Inferior parietal cortex (tissue), 1 donor: ENCODE results near the gene DCPS.

ENCODE experiments used
- DNase-seq: peaks from one replicate; pipeline ENCODE4 v3.0.0-alpha.2; 2016; ENCODE audit errors: extremely low spot score

DCPS gene

GRCh38 chr11:126328444-126328843, 24.6 kb downstream of the DCPS start:
- no peak for DNase-seq

DNA sequence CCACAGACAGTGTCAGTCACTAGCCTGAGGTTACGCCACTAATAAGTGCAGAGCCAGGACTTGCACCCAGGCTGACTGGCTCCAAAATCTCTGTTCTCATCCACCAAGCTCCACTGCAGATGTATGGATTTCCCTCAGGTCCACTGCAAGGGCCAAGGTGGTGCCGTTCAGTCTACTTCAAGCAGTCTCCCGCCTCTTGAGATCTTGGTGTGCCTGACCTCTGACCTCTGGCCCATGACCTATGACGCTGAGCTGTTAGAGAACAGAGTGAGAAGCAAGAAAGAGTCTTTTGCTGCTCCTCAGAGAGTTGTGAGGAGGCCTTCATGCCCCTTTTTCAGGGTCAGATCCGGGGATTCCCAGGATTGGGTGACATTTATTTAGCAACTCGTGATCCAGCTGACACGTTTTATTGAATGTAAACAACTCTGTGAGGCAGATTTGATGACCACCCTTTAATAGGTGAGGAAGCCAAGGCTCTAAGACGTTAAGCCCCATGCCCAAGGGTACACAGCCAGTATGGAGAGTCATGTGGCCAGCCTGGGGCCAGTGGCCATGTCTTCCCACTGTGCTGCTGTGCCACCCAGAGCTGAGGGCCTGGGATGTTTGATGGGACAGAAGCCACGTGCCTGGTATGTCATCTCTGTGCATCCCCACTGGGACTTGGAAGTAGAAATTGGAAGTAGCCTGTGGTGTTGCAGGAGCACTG, 25.2 kb downstream of the DCPS start:
- DNase-seq, result no peak

DNA sequence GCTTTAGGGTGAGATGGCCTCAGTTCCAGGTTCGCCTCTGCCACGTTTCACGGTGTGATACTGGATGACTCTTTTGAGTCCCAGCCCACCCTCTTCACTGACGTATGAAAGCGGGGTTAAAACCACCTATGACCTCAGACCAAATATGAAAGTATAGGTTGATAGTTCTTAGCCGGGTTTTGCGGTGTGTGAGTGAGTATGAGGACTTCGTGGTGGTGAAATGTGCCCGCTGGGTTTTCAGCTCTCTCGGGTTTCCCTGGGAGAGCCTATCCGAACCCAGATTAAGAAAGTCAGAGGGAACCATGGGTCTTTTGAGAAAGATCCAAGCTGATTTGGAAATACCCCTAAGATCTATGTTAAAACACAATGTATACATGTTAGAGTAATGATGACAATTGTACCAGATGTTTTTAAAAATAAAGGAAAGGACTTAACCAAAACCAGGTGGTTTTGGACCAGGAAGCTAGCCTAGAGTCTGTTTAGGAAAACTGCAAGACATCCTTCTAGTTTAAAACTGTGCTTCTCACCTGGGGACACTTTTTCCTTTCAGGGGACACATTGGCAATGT, 25.9 kb downstream of the DCPS start:
- no peak for DNase-seq

- no peak for DNase-seq
These were observed 27.4 kb downstream of the DCPS start for GRCh38 chr11:126331286-126331685.

- DNase-seq, result no peak
These were observed 28.4 kb downstream of the DCPS start for GRCh38 chr11:126332221-126332711.

DNA sequence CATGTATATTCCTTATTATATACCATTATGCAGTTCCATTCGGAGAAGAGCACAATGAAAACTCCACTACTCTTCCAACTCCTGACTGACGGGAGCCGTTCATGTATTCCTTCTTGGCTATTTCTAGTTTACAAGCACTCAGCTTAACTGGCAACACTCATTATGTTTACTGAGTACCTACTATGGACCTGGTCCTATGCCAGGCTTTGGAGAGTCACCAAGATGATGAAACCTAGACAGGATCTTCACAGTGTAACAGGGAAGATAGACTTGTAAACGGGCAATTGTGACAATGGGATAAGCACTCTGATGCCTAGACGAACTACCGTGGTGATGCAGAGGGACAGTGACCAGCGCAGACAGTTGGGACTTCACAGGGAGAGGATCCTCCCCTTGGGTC, 29.3 kb downstream of the DCPS start:
- no peak for DNase-seq

- no peak for DNase-seq
These were observed 31.0 kb downstream of the DCPS start for GRCh38 chr11:126334659-126335462.

DNA sequence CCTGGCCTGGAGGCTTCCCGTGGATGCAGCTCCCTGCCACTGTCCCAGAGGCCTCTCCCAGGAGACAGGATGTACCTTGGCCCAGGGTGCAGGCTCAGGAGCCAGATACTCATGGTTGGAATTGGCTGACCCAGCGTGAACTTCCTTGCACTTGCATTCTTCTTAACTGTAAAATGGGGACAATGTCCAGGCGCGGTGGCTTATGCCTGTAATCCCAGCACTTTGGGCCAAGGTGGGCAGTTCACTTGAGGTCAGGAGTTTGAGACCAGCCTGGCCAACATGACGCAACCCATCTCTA, 31.6 kb downstream of the DCPS start:
- no peak for DNase-seq

GRCh38 chr11:126336138-126336541, 32.3 kb downstream of the DCPS start:
- DNase-seq, result no peak

GRCh38 chr11:126336671-126337101, 32.8 kb downstream of the DCPS start:
- no peak for DNase-seq

DNA sequence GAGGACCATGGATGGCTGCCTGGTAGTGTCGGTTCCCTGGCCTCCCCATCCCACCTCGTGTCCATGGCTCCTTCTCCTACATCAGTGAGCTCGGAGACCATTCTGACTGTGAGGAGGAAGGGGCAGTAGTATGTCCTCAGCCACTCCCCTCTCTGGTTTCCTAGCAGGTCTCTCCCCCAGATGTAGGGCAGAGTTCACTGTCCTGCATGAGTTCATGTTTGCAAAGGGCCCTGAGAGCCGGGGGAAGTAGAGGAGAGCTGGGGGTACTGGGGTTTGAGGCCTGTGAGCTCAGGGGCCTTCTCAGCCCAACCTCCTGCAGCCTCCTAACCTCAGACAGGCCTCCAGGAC, 33.2 kb downstream of the DCPS start:
- DNase-seq, result no peak

DNA sequence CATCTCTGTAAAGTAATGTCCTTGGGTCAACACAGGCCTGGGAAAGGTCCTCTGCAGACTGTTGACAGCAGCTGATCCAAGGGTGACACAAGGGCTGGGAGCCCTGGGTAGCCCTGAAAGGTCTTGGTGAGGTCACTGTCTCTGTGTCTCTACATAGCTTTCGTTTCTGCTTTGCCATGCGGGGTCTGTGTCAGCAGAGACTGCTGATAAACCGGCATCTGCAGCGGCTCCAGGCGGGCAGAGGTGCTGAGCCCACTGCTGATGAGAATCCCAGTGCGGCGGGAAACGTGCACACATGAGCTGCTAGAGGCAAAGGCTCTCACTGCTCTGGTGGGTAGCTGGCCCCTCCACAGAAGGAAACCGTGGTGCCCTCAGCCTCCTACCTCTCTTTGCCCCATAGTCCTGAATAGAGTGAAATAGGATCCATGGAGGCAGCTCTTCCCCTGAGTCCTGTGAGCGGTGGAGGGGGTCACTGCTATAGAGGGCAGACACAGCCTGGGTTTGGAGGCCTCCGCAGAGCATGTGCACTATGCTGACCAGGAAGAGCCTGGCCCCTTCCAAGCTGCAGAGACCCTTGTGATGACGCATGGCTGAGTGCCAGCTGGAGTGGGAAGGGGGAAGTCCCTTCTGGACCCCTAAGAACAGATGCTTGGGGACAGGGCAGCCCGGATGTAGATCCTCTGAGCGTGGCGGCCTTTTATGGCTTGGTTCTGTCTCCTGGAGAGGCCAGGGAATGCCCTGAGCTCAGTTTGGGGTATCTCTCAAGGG, 33.8 kb downstream of the DCPS start:
- no peak for DNase-seq

GRCh38 chr11:126338346-126339055, 34.6 kb downstream of the DCPS start:
- no peak for DNase-seq

- no peak for DNase-seq
These were observed 35.4 kb downstream of the DCPS start for GRCh38 chr11:126339073-126339862.

DNA sequence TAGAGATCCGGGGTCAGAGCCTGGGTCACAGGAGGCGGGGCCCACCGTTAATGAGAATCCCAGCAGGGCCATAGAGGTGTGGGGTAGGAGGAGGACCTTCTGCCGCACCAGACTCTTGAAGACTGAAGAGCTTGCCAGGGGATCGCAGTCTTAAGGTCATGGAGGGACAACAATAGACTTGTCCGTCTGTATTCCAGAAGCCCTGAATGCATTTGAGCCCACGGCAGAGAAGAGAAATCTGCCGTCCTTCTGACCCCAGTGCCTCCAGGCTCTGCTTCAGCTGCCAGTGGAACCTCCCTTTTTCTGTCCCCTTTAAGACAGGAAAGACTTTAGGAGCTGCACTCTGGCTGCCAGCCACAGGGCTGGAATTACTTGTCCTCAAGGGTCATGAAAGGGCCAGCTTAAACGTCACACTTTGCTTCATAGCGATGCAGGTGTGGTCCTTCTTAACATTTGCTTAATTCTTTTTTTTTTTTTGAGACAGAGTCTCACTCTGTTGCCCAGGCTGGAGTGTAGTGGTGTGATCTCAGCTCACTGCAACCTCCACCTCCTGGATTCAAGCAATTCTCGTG, 36.1 kb downstream of the DCPS start:
- DNase-seq, result no peak

DNA sequence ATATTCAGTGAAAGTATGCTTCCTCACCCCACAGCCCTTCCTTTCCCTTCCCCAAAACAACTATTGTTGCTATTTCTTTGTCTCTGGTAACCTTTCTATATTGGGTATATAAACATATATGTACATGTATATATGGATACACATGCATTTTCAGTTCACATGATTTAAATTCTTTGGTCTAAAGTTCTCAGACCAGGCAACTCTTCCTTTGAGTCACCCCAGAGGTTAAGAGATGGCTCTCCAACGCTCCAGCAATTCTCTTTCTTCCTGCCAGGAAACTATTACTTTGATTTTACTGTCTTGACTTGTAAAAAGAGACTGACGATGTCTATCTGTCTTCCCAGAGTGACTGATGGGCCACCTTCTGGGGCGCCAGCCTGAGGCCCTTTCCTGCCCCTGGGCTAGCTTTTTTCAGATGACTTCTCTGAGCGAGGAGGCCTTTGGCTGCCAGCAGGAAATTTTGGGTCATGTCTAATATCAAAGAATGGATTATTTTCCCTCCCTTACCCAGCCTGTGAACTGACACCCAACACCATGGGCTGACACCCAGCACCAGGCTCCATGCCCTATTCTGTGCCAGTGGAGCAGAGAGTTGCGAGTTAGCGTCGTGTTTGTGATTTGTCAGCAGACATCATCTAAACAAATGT, 37.2 kb downstream of the DCPS start:
- DNase-seq, result no peak

DNA sequence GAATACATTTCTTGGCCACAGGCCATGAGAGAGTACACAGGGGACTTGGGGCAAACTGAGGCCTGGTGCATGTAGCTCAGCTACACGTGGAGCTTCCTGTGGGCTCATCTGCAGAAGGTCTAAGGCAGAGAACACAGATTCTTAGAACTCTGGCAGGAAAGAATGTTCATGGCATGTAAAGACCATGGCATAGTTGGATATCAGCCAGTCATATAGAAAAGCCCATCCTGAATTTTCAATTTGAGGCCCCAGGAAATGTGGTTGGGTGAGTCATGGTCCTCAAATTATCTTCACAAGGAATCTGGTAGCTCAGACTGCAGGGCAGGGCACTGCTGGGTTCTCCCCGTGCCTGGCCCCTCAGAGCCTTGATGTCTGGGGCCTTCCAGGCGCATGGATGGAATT, 37.9 kb downstream of the DCPS start:
- no peak for DNase-seq

DNA sequence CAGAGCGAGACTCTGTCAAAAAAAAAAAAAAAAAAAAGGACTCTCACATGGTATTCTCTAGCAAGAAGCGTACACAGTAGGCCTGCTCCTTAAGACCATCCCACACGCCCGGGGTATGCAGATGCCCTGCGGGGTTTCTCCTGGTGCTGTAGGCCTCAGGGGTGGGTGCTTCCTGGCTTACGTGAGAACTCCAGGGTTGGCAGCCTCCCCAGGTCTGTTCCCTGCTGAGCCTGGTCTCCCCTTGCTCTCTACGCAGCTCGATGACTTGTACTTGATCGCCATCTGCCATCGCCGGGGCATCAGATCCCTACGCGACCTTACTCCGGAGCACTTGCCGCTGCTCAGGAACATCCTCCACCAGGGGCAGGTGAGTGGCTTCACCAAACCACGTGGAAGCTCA, 39.2 kb downstream of the DCPS start:
- no peak for DNase-seq

DNA sequence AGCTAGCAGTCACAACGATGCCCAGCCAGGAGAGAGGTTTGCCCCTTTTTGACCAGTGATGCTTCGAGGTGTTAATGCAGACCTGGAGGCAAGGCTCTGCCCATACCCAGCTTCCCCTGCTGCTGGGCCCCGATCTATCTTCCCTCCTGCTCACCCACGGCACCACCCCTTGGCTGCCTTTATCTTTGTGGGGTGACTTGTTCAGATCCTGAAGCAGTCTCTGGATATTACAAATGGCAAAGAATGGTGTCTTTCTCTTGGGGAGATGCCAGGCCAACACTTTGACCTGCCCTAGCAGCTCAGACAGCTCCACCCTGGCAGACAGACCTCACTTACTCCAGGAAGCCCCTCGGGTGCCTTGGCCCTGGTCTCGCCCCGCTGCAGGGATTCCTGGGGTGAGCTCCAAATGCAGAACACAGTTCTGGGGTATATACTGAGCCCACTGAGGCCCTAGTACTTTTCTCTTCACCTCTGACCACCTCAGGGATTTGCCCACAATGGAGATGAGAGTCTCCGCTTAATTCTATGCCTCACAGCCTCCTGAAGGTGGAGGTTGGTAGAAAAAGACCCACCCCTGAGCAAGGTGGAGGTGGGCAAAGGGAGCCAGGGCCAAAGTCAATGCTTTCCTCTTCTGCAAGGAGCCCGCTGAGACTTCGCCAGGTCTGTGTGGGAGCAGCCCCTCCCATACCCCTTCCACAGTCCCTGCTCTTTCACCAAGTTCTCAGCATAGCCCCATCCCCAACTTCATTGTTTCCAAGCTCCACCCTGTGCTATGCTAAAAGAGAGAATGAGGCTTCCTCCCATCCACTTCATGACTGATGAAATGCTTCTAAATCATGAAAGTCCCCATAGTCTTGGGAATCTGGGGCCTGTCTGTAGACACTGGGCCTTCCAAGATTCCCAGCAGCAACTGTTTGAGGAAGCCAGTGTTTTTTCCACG, 40.6 kb downstream of the DCPS start:
- no peak for DNase-seq
